Measurements from ENCODE around the gene GRID1.

Gene GRID1

GRCh38 chr10:85789125-85789524 is 577.5 kb downstream of the GRID1 start:
- no peak for TF ChIP-seq CTCF (conservative IDR thresholded peaks at IDR 0.05; ENCODE audit: low read depth, low read length)
- DNase-seq (ENCODE audit: low read depth), result no peak
- no peak overlapping the region for H3K4me3 ChIP-seq (ENCODE audit: low read depth, low read length)

GRCh38 chr10:85788570-85788969 is 578.0 kb downstream of the GRID1 start:
- H3K4me3 ChIP-seq (ENCODE audit: low read depth, low read length), result no peak overlapping the region
- no peak for TF ChIP-seq CTCF (conservative IDR thresholded peaks at IDR 0.05; ENCODE audit: low read depth, low read length)
- no peak for DNase-seq (ENCODE audit: low read depth)

- no peak for DNase-seq (ENCODE audit: low read depth)
- TF ChIP-seq CTCF (conservative IDR thresholded peaks at IDR 0.05; ENCODE audit: low read depth, low read length), result no peak
- no peak overlapping the region for H3K4me3 ChIP-seq (ENCODE audit: low read depth, low read length)
These were observed 578.7 kb downstream of the GRID1 start for GRCh38 chr10:85787881-85788280.

- DNase-seq (ENCODE audit: low read depth), result no peak
- H3K4me3 ChIP-seq (ENCODE audit: low read depth, low read length), result no peak overlapping the region
- TF ChIP-seq CTCF (conservative IDR thresholded peaks at IDR 0.05; ENCODE audit: low read depth, low read length), result no peak
These were observed 579.2 kb downstream of the GRID1 start for GRCh38 chr10:85787393-85787792.

- DNase-seq (ENCODE audit: low read depth), result no peak
- H3K4me3 ChIP-seq (ENCODE audit: low read depth, low read length), result no peak overlapping the region
- TF ChIP-seq CTCF (conservative IDR thresholded peaks at IDR 0.05; ENCODE audit: low read depth, low read length), result no peak
These were observed 580.1 kb downstream of the GRID1 start for GRCh38 chr10:85786401-85786899.

- H3K4me3 ChIP-seq (ENCODE audit: low read depth, low read length), result no peak overlapping the region
- no peak for TF ChIP-seq CTCF (conservative IDR thresholded peaks at IDR 0.05; ENCODE audit: low read depth, low read length)
- no peak for DNase-seq (ENCODE audit: low read depth)
These were observed 581.8 kb downstream of the GRID1 start for GRCh38 chr10:85784792-85785191.

GRCh38 chr10:85781404-85781803 is 585.2 kb downstream of the GRID1 start:
- no peak overlapping the region for H3K4me3 ChIP-seq (ENCODE audit: low read depth, low read length)
- TF ChIP-seq CTCF (conservative IDR thresholded peaks at IDR 0.05; ENCODE audit: low read depth, low read length), result no peak
- no peak for DNase-seq (ENCODE audit: low read depth)

All from choroid plexus epithelial cell (primary cell).